SK-N-SH (cell line): ENCODE data around the gene DMRT3.

ENCODE experiments used
- CTCF ChIP-seq: fragments of 200-600 bp; sonication (generic); IDR thresholded peaks from 2 replicates; pipeline ENCODE4 v1.6.1; 2017; ENCODE audit warnings: antibody characterized with exemption, mild to moderate bottlenecking, moderate library complexity
- ELF1 ChIP-seq: IDR thresholded peaks from 2 replicates; pipeline ENCODE4 v1.4.0; 2012
- EZH2phosphoT487 ChIP-seq: fragments of 200-600 bp; sonication (generic); IDR thresholded peaks from 2 replicates; pipeline ENCODE4 v1.6.1; 2017; ENCODE audit warnings: low read depth, mixed run types, mild to moderate bottlenecking, antibody characterized with exemption, moderate library complexity, borderline replicate concordance
- GATA2 ChIP-seq: sonication (generic); formaldehyde crosslinking; IDR thresholded peaks from 2 replicates; pipeline ENCODE4 v1.5.0; 2020; ENCODE audit warnings: mild to moderate bottlenecking, missing genetic modification reagents
- JUND ChIP-seq: IDR thresholded peaks from 2 replicates; pipeline ENCODE4 v1.4.0; 2012
- NFIC ChIP-seq: IDR thresholded peaks from 2 replicates; pipeline ENCODE4 v1.4.0; 2012; ENCODE audit warnings: borderline replicate concordance
- POLR2AphosphoS5 ChIP-seq: IDR thresholded peaks from 2 replicates; pipeline ENCODE4 v1.6.1; 2012; ENCODE audit warnings: low read depth, low read length
- RFX5 ChIP-seq: IDR thresholded peaks from 2 replicates; pipeline ENCODE4 v1.6.1; 2012; ENCODE audit warnings: mild to moderate bottlenecking, improper control_type of control experiment, low read length
- RXRA ChIP-seq: IDR thresholded peaks from 2 replicates; pipeline ENCODE4 v1.4.0; 2012; ENCODE audit warnings: low read depth, mild to moderate bottlenecking, borderline replicate concordance
- TAF1 ChIP-seq: IDR thresholded peaks from 2 replicates; pipeline ENCODE4 v1.6.1; 2012; ENCODE audit warnings: low read depth, mild to moderate bottlenecking, low read length, moderate library complexity, borderline replicate concordance
- YY1 ChIP-seq: IDR thresholded peaks from 2 replicates; pipeline ENCODE4 v1.4.0; 2012; ENCODE audit warnings: low read depth, mild to moderate bottlenecking

GRCh38 chr9:952546-952945 lies 23.9 kb upstream of the DMRT3 start:
- TF ChIP-seq TAF1, result no peak
- TF ChIP-seq ELF1, result no peak
- no peak for TF ChIP-seq CTCF
- TF ChIP-seq RFX5, result no peak
- no peak for TF ChIP-seq GATA2 (CRISPR knock-in tag)
- no peak for TF ChIP-seq RXRA
- TF ChIP-seq JUND, result no peak
- TF ChIP-seq EZH2phosphoT487, result no peak
- no peak for TF ChIP-seq POLR2AphosphoS5
- no peak for TF ChIP-seq YY1
- no peak for TF ChIP-seq NFIC
